IMR-90 (cell line): ENCODE data around the gene YKT6. TPM values are rescaled to one million over a fixed set of nuclear protein-coding genes. Genes with fewer than 3 reads are reported as not detected.
A peak's percentile ranks its signal among the peaks of the same experiment; 100 is the strongest.

Experiments
- ATAC-seq: fragments of 200-7000 bp; cut with Tn5 transposase; 2 replicates; pipeline ENCODE4 v1.9.1; 2020; ENCODE audit warnings: low read depth, mild to moderate bottlenecking, moderate library complexity
- BruUV-seq: library from RNA; stranded (reverse); fragments of 400-500 nt; replicated peaks from 2 replicates; lab custom pipeline; 2021; lab: Mats Ljungman, UMichigan
- CTCF ChIA-PET: fragments of 300-600 bp; formaldehyde crosslinking; extraction: SDS; loops from one replicate; lab custom pipeline; 2021; ENCODE audit warnings: antibody characterized with exemption; lab: Yijun Ruan, JAX
- POLR2A ChIA-PET: fragments of 300-600 bp; sonication (Branson Sonifier 250); formaldehyde crosslinking; loops from one replicate; lab custom pipeline; 2022; ENCODE audit warnings: antibody characterized with exemption; ENCODE audit not compliant: unreplicated experiment; lab: Charles Lee
- DNase-seq: peaks from one replicate; pipeline ENCODE4 v3.0.0; 2013
- H2AFZ ChIP-seq: replicated peaks from 2 replicates; pipeline ENCODE3; 2013; ENCODE audit warnings: low read length, mild to moderate bottlenecking; ENCODE audit not compliant: poor library complexity
- H2AK5ac ChIP-seq: 2 replicates; pipeline ENCODE4 v1.6.1; 2013; ENCODE audit warnings: low read depth, low read length, inconsistent platforms
- H2AK9ac ChIP-seq: replicated peaks from 2 replicates; pipeline ENCODE3; 2013; ENCODE audit warnings: mild to moderate bottlenecking, low read depth, low read length, moderate library complexity; ENCODE audit not compliant: poor library complexity
- H2BK120ac ChIP-seq: 2 replicates; pipeline ENCODE4 v1.6.1; 2013; ENCODE audit warnings: low read depth, low read length, inconsistent platforms
- H2BK15ac ChIP-seq: 3 replicates; pipeline ENCODE4 v1.6.1; 2013; ENCODE audit warnings: low read depth, low read length, inconsistent platforms
- H2BK20ac ChIP-seq: 2 replicates; pipeline ENCODE4 v1.6.1; 2013; ENCODE audit warnings: low read depth, mild to moderate bottlenecking, inconsistent platforms, low read length, moderate library complexity
- H2BK5ac ChIP-seq: 2 replicates; pipeline ENCODE4 v1.6.1; 2013; ENCODE audit warnings: mild to moderate bottlenecking, low read depth, low read length, inconsistent platforms; ENCODE audit not compliant: poor library complexity, severe bottlenecking
- H3K14ac ChIP-seq: replicated peaks from 2 replicates; pipeline ENCODE4 v1.6.1; 2013; ENCODE audit warnings: low read depth, low read length, inconsistent platforms
- H3K18ac ChIP-seq: 2 replicates; pipeline ENCODE4 v1.6.1; 2013; ENCODE audit warnings: low read depth, low read length, control low read depth
- H3K23ac ChIP-seq: 2 replicates; pipeline ENCODE4 v1.6.1; 2013; ENCODE audit warnings: low read depth, low read length, inconsistent platforms
- H3K27ac ChIP-seq: 2 replicates; pipeline ENCODE4 v1.5.1; 2013; ENCODE audit warnings: mild to moderate bottlenecking, control low read depth, low read length; ENCODE audit not compliant: insufficient read depth
- H3K27me3 ChIP-seq: 2 replicates; pipeline ENCODE4 v1.6.1; 2013; ENCODE audit warnings: low read length; ENCODE audit not compliant: control insufficient read depth, insufficient read depth
- H3K36me3 ChIP-seq: 2 replicates; pipeline ENCODE4 v1.6.1; 2013; ENCODE audit warnings: low read length, mixed read lengths; ENCODE audit not compliant: control insufficient read depth, insufficient read depth
- H3K4ac ChIP-seq: 2 replicates; pipeline ENCODE4 v1.6.1; 2013; ENCODE audit warnings: low read depth, low read length, inconsistent platforms
- H3K4me1 ChIP-seq: 2 replicates; pipeline ENCODE4 v1.6.1; 2013; ENCODE audit warnings: low read length, mixed read lengths; ENCODE audit not compliant: control insufficient read depth, insufficient read depth
- H3K4me2 ChIP-seq: 2 replicates; pipeline ENCODE4 v1.6.1; 2013; ENCODE audit warnings: low read depth, mild to moderate bottlenecking, control low read depth, low read length, moderate library complexity
- H3K4me3 ChIP-seq: 2 replicates; pipeline ENCODE4 v1.5.1; 2013; ENCODE audit warnings: low read depth, mild to moderate bottlenecking, control low read depth, low read length, moderate library complexity; ENCODE audit not compliant: insufficient read depth
- H3K56ac ChIP-seq: 2 replicates; pipeline ENCODE4 v1.6.1; 2013; ENCODE audit warnings: low read length, inconsistent platforms; ENCODE audit not compliant: insufficient read depth; ENCODE audit errors: extremely low read depth
- H3K79me1 ChIP-seq, 2 experiments: 2 replicates each; pipeline ENCODE4 v1.6.1; 2013; ENCODE audit warnings: low read length in 2 of 2, inconsistent platforms in 1 of 2, low read depth in 1 of 2
- H3K9ac ChIP-seq: 2 replicates; pipeline ENCODE4 v1.6.1; 2013; ENCODE audit warnings: low read depth, low read length, control low read depth
- H3K9me1 ChIP-seq: 2 replicates; pipeline ENCODE4 v1.6.1; 2013; ENCODE audit warnings: low read length, inconsistent platforms; ENCODE audit not compliant: insufficient read depth
- H3K9me3 ChIP-seq: 2 replicates; pipeline ENCODE4 v1.6.1; 2013; ENCODE audit warnings: low read length; ENCODE audit not compliant: control insufficient read depth, insufficient read depth
- H4K20me1 ChIP-seq: 2 replicates; pipeline ENCODE4 v1.6.1; 2013; ENCODE audit warnings: low read length, inconsistent platforms; ENCODE audit not compliant: insufficient read depth
- H4K5ac ChIP-seq: 2 replicates; pipeline ENCODE4 v1.6.1; 2013; ENCODE audit warnings: mild to moderate bottlenecking, low read depth, low read length, control low read depth
- H4K8ac ChIP-seq, 2 experiments: 2 replicates each; pipeline ENCODE4 v1.6.1; 2013; ENCODE audit warnings: low read depth in 2 of 2, low read length in 2 of 2, control low read depth in 1 of 2, inconsistent platforms in 1 of 2
- H4K91ac ChIP-seq: 2 replicates; pipeline ENCODE4 v1.6.1; 2013; ENCODE audit warnings: low read depth, low read length, inconsistent platforms; ENCODE audit not compliant: insufficient read depth
- BHLHE40 ChIP-seq: fragments of 150-350 bp; IDR thresholded peaks from 2 replicates; pipeline ENCODE4 v1.6.1; 2016; ENCODE audit warnings: mild to moderate bottlenecking, low read depth, low read length
- CHD1 ChIP-seq: IDR thresholded peaks from 2 replicates; pipeline ENCODE4 v1.6.1; 2012; ENCODE audit warnings: low read depth, low read length, improper control_type of control experiment
- MAZ ChIP-seq: IDR thresholded peaks from 2 replicates; pipeline ENCODE4 v1.6.1; 2012; ENCODE audit warnings: low read depth, mild to moderate bottlenecking, low read length, improper control_type of control experiment, moderate library complexity, borderline replicate concordance
- NFE2L2 ChIP-seq: fragments of 150-350 bp; IDR thresholded peaks from 2 replicates; pipeline ENCODE4 v1.6.1; 2016; ENCODE audit warnings: low read depth, mild to moderate bottlenecking, low read length
- POLR2A ChIP-seq: IDR thresholded peaks from 2 replicates; pipeline ENCODE4 v1.6.1; 2012; ENCODE audit warnings: mild to moderate bottlenecking, low read depth, low read length
- RAD21 ChIP-seq: IDR thresholded peaks from 2 replicates; pipeline ENCODE4 v1.6.1; 2012; ENCODE audit warnings: low read length, improper control_type of control experiment
- RCOR1 ChIP-seq: IDR thresholded peaks from 2 replicates; pipeline ENCODE4 v1.6.1; 2012; ENCODE audit warnings: mild to moderate bottlenecking, low read length, improper control_type of control experiment; ENCODE audit not compliant: insufficient replicate concordance
- SMC3 ChIP-seq: fragments of 150-350 bp; IDR thresholded peaks from 2 replicates; pipeline ENCODE4 v1.6.1; 2016; ENCODE audit warnings: low read depth, mild to moderate bottlenecking, antibody characterized with exemption, low read length, moderate library complexity
- WGBS, 2 experiments: methylation state at CpG; one replicate each; pipeline versions ENCODE4 v1.1.5 to v1.1.7; 2013; ENCODE audit warnings: missing lambda C conversion rate in 2 of 2; ENCODE audit not compliant: insufficient read length in 1 of 2; ENCODE audit errors: extremely low coverage in 2 of 2; 5-methylcytosine and 5-hydroxymethylcytosine counted together
- dilution Hi-C: fragments of 300-500 bp; cut with HindIII; formaldehyde crosslinking; loops from one replicate; pipeline ENCODE4 v1.14.3; 2018; ENCODE audit warnings: low sequenced_read_pairs; ENCODE audit not compliant: unreplicated experiment
- in situ Hi-C: fragments of 300-500 bp; cut with MboI; formaldehyde crosslinking; loops from 3 replicates; pipeline ENCODE4 v1.14.3; 2019; ENCODE audit warnings: low sequenced_read_pairs, inconsistent platforms, mixed read lengths
- intact Hi-C: fragments of 100-400 bp; cut with micrococcal nuclease; formaldehyde crosslinking; loops from 2 replicates; pipeline ENCODE4 v1.10.0; 2022
- polyA plus RNA-seq, 3 experiments: library from polyadenylated mRNA; depleted of rRNA; stranded (reverse); fragments of >200 nt; gene quantifications; 2 replicates each; pipeline ENCODE4 v1.2.3, GENCODE V29; 2012; ENCODE audit warnings: low replicate concordance in 1 of 3
- total RNA-seq: library from RNA; depleted of rRNA; stranded (reverse); fragments of >200 nt; gene quantifications from 2 replicates; pipeline ENCODE4 v1.2.3, GENCODE V29; 2012
- TF ChIP-seq, protein P1 (sequence below): conservative IDR thresholded peaks from 2 replicates; pipeline ENCODE4 v1.5.1; 2012; ENCODE audit warnings: mild to moderate bottlenecking, low read depth, low read length, improper control_type of control experiment
- TF ChIP-seq, protein P2 (sequence below): fragments of 150-350 bp; IDR thresholded peaks from 2 replicates; pipeline ENCODE4 v1.6.1; 2017; ENCODE audit warnings: mild to moderate bottlenecking, antibody characterized with exemption, low read length, low read depth

The YKT6 gene
- total and polyA plus RNA-seq, 2 of the 4 experiments (the other 2 are of a cell fraction): 115 to 120 TPM

GRCh38 chr7:44213206-44213876, 12.6 kb downstream of the YKT6 start:
- CTCF ChIA-PET: no interaction called here
- no peak for DNase-seq
- Histone ChIP-seq H4K5ac (no peak overlapping the region), H3K4me3 (no peak overlapping the region), H2BK120ac (no peak overlapping the region), H3K4ac (no peak overlapping the region), H3K4me1 (no peaks in the 10 kb centered on the region), H3K9me3 (no peaks in the 10 kb centered on the region), H3K4me2 (no peak overlapping the region), H3K56ac (no peak overlapping the region), H2BK20ac (no peak overlapping the region), H4K8ac (no peak overlapping the region), H2BK15ac (no peak overlapping the region), H3K18ac (no peak overlapping the region), H2AFZ (no peak overlapping the region), H3K36me3 (peaks cover 51% of the 10 kb centered on the region), H2AK9ac (no peak overlapping the region), H3K9me1 (no peaks in the 10 kb centered on the region; the same call in 1 of the 2 replicates), H3K79me1 (peaks cover 11 to 20% of the 10 kb centered on the region in 2 experiments), H3K9ac (no peak overlapping the region), H4K20me1 (peaks cover 12% of the 10 kb centered on the region), H3K27ac (no peak overlapping the region), H3K27me3 (no peaks in the 10 kb centered on the region), H4K91ac (no peak overlapping the region), H3K23ac (no peak overlapping the region), H3K14ac (no peak overlapping the region), H2BK5ac (no peak overlapping the region), H2AK5ac (no peak overlapping the region)
- dilution Hi-C loops: no loop called here
- in situ Hi-C loops: no loop called here
- 83% methylated on average over 1 of the region's 3 CpGs; no CpG with 5 or more reads in 1 of the 2 experiments for WGBS, 2 experiments
- BruUV-seq: TSS peak; percentile 63
- POLR2A ChIA-PET: no interaction called here
- intact Hi-C loops: no loop called here
- ATAC-seq: no peak
- TF ChIP-seq, protein P1, sequence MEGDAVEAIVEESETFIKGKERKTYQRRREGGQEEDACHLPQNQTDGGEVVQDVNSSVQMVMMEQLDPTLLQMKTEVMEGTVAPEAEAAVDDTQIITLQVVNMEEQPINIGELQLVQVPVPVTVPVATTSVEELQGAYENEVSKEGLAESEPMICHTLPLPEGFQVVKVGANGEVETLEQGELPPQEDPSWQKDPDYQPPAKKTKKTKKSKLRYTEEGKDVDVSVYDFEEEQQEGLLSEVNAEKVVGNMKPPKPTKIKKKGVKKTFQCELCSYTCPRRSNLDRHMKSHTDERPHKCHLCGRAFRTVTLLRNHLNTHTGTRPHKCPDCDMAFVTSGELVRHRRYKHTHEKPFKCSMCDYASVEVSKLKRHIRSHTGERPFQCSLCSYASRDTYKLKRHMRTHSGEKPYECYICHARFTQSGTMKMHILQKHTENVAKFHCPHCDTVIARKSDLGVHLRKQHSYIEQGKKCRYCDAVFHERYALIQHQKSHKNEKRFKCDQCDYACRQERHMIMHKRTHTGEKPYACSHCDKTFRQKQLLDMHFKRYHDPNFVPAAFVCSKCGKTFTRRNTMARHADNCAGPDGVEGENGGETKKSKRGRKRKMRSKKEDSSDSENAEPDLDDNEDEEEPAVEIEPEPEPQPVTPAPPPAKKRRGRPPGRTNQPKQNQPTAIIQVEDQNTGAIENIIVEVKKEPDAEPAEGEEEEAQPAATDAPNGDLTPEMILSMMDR: no peak
- no peak for TF ChIP-seq RCOR1
- TF ChIP-seq CHD1: no peak
- no peak for TF ChIP-seq RAD21
- no peak for TF ChIP-seq BHLHE40
- TF ChIP-seq POLR2A: no peak
- TF ChIP-seq, protein P2, sequence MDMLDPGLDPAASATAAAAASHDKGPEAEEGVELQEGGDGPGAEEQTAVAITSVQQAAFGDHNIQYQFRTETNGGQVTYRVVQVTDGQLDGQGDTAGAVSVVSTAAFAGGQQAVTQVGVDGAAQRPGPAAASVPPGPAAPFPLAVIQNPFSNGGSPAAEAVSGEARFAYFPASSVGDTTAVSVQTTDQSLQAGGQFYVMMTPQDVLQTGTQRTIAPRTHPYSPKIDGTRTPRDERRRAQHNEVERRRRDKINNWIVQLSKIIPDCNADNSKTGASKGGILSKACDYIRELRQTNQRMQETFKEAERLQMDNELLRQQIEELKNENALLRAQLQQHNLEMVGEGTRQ: no peak
- TF ChIP-seq SMC3: no peak
- no peak for TF ChIP-seq NFE2L2
- TF ChIP-seq MAZ: no peak
